KOPT-K1 (cell line): ENCODE results near the gene TDRD12.
"Not testable (repeated sequence)": the region's sequence is repeated elsewhere in the genome, so short reads cannot be mapped to it uniquely, and the experiment has no call there.

Source experiments
- H3K27ac ChIP-seq: fragments of 200-600 bp; sonication (generic); 2 replicates; pipeline ENCODE4 v1.5.1; 2016; ENCODE audit warnings: antibody characterized with exemption, mild to moderate bottlenecking, low read depth, low read length; ENCODE audit not compliant: poor library complexity, severe bottlenecking
- H3K36me3 ChIP-seq: fragments of 200-600 bp; sonication (generic); 2 replicates; pipeline ENCODE4 v1.5.1; 2017; ENCODE audit warnings: antibody characterized with exemption, mild to moderate bottlenecking, low read length, moderate library complexity; ENCODE audit not compliant: insufficient read depth
- H3K9me3 ChIP-seq: fragments of 200-600 bp; sonication (generic); 2 replicates; pipeline ENCODE4 v1.5.1; 2017; ENCODE audit warnings: antibody characterized with exemption, low read length, mild to moderate bottlenecking; ENCODE audit not compliant: insufficient read depth, poor library complexity, severe bottlenecking

Gene TDRD12

GRCh38 chr19:32709032-32709431 lies 10.5 kb upstream of the TDRD12 start:
- H3K9me3 ChIP-seq = peaks cover 19% of the 10 kb centered on the region
- peaks cover 76% of the 10 kb centered on the region for H3K36me3 ChIP-seq
- H3K27ac ChIP-seq = no peak overlapping the region

GRCh38 chr19:32711747-32712146 lies 7.8 kb upstream of the TDRD12 start:
- no peak overlapping the region for H3K27ac ChIP-seq
- H3K9me3 ChIP-seq = no peaks in the 10 kb centered on the region
- peaks cover 62% of the 10 kb centered on the region for H3K36me3 ChIP-seq

DNA sequence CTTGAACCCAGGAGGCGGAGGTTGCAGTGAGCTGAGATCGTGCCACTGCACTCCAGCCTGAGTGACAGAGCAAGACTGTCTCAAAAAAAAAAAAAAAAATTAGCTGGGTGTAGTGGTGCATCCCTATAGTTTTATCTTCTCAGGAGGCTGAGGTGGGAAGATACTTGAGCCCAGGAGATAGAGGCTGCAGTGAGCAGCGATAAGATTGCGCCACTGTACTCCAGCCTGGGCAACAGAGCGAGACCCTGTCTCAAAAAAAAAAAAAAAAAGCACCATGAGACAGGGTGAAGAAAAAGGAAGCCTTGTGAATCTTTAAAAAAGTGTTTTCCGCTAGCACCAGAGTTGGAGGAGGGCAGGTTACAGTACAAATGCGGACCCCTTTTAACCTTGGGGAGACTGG lies 3.4 kb upstream of the TDRD12 start:
- not testable (repeated sequence) for H3K9me3 ChIP-seq, H3K27ac ChIP-seq
- peaks cover 39% of the 10 kb centered on the region for H3K36me3 ChIP-seq

DNA sequence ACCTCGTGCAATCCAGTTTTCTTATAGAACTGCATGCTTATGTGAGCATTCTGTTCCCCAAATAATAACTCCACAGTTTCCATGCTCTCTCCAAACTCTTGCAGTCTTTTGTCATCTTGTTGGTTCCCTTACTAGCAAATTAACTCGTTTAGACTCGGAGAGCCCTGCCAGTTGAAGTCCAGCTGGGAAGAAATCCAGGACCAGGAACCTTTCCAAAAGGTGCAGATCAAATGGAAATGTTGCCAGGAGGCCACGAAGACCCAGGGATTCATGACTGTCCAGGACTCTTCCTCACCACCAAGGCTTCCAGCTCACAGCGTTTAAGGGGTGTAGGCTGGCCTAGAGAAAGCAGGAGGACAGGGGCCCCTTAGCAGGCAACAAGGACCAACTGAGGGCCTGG lies 2.1 kb upstream of the TDRD12 start:
- Histone ChIP-seq H3K36me3 (peaks cover 26% of the 10 kb centered on the region), H3K9me3 (no peaks in the 10 kb centered on the region), H3K27ac (no peak overlapping the region)

DNA sequence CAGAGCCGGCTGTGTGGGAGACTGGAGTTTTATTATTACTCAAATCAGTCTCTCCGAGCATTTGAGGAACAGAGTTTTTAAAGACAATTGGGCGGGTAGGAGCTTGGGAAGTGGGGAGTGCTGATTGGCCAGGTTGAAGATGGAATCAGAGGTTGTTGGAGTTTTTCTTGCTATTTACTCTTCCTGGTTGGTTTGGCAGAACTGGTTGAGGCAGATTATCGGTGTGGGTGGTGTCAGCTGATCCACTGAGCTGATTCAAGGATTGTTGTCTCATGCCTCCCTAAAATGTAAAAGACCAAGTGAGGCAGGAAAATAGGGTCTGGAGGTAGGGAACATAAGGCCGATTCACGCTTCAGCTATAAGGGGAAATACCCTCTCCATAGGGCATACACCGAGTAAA lies 1.3 kb upstream of the TDRD12 start:
- Histone ChIP-seq H3K27ac (no peak overlapping the region), H3K36me3 (peaks cover 20% of the 10 kb centered on the region), H3K9me3 (no peaks in the 10 kb centered on the region)

DNA sequence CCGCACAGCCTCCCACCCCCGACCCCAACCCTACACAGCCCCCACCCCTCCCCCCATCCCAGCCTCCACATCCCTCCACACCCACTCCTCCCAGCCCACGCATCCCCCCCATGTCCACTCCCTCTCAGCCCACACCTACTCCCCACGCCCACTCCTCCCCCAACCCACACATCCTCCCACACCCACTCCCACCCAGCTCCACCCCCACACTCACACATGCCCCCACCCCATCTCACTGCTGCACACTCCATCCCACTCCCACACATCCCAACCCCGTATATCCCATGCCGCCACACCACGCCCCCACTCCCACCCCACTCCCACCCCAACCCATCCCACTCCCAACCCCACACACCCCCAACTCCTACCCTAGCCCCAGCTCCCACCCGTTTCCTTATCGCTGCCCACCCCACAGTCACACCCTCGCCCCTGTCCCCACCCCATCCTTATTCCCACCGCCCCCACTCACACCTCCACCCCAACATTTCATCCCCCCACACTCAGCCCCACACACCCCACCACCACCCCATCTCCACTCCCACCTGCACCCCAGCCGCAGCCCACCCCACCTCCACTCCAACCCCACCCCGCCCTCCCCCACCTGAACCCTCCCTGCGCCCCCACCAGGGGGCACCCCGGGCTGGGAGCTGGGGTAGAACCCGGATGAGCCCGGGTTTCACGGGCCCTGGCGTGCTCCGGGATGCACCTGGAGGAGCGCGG lies 809 bp downstream of the TDRD12 start:
- no peaks in the 10 kb centered on the region for H3K9me3 ChIP-seq
- H3K27ac ChIP-seq = no peak overlapping the region
- H3K36me3 ChIP-seq = no peaks in the 10 kb centered on the region

- Histone ChIP-seq H3K36me3 (no peaks in the 10 kb centered on the region), H3K9me3 (no peaks in the 10 kb centered on the region), H3K27ac (no peak overlapping the region)
Observed at GRCh38 chr19:32720936-32721250, 1.3 kb downstream of the TDRD12 start.

GRCh38 chr19:32735936-32736335 lies 16.4 kb downstream of the TDRD12 start:
- Histone ChIP-seq H3K27ac (no peak overlapping the region), H3K9me3 (no peaks in the 10 kb centered on the region), H3K36me3 (no peaks in the 10 kb centered on the region)

DNA sequence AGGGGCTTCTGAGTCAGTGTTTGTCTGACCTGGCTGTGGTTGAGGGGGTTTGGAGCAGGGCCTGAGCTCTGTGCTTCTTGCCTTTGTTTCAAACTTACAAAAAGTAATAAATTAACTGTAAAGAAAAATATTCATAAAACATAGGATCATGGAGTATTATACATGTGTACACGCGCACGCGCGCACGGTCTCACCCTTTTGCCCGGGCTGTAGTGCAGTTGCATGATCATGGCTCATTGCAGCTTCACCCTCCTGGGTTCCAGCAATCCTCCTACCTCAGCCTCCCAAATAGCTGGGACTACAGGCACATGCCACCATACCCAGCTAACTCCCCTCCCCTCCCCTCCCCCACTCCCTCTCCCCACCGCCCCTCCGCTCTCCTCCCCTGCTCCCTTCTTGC lies 23.5 kb downstream of the TDRD12 start:
- Histone ChIP-seq H3K36me3 (no peaks in the 10 kb centered on the region), H3K9me3 (peaks cover 8% of the 10 kb centered on the region), H3K27ac (no peak overlapping the region)

DNA sequence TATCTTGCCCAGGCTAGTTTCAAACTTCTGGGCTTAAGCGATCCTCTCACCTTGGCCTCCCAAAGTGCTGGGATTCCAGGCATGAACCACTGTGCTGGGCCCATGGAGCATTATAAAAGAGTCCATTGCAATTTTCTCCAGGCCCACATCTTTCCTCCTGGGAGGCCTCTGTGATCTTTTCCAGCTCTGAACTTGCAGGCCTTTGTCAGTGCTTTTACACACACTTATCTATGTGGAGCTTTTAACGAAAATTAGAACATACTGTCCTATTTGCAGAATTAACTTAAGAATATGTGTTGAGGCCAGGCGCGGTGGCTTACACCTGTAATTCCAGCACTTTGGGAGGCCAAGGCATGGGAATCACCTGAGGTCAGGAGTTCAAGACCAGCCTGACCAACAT lies 23.9 kb downstream of the TDRD12 start:
- H3K9me3 ChIP-seq = peaks cover 8% of the 10 kb centered on the region
- H3K27ac ChIP-seq = no peak overlapping the region
- H3K36me3 ChIP-seq = no peaks in the 10 kb centered on the region

- peaks cover 8% of the 10 kb centered on the region for H3K9me3 ChIP-seq
- no peak overlapping the region for H3K27ac ChIP-seq
- H3K36me3 ChIP-seq = no peaks in the 10 kb centered on the region
Observed at GRCh38 chr19:32744555-32745325, 25.2 kb downstream of the TDRD12 start.

DNA sequence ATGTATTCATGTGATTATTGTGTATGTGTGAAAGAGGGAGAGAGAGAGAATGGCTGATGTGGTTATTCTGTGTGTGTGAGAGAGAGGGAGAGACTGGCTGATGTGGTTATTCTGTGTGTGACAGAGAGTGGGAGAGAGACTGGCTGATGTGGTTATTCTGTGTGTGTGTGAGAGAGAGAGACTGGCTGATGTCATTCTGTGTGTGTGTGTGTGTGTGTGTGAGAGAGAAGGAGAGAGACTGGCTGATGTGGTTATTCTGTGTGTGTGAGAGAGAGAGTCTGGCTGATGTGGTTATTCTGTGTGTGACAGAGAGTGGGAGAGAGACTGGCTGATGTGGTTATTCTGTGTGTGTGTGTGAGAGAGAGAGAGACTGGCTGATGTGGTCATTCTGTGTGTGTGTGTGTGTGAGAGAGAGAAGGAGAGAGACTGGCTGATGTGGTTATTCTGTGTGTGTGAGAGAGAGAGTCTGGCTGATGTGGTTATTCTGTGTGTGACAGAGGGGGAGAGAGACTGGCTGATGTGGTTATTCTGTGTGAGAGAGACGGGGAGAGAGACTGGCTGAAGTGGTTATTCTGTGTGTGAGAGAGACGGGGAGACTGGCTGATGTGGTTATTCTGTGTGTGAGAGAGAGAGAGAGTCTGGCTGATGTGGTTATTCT lies 26.2 kb downstream of the TDRD12 start:
- H3K27ac ChIP-seq, H3K9me3 ChIP-seq, H3K36me3 ChIP-seq: not testable (repeated sequence)

GRCh38 chr19:32746631-32747196 lies 27.1 kb downstream of the TDRD12 start:
- not testable (repeated sequence) for H3K27ac ChIP-seq, H3K9me3 ChIP-seq, H3K36me3 ChIP-seq

GRCh38 chr19:32748497-32748896 lies 28.9 kb downstream of the TDRD12 start:
- peaks cover 8% of the 10 kb centered on the region for H3K9me3 ChIP-seq
- H3K36me3 ChIP-seq = no peaks in the 10 kb centered on the region
- H3K27ac ChIP-seq = no peak overlapping the region

GRCh38 chr19:32748948-32749347 lies 29.4 kb downstream of the TDRD12 start:
- Histone ChIP-seq H3K9me3 (peaks cover 8% of the 10 kb centered on the region), H3K27ac (no peak overlapping the region), H3K36me3 (no peaks in the 10 kb centered on the region)
